HepG2 (cell line): ENCODE results near the gene ENDOD1. TPM values are rescaled to one million over a fixed set of nuclear protein-coding genes. Genes with fewer than 3 reads are reported as not detected.

Source experiments
- ADNP ChIP-seq: sonication (generic); formaldehyde crosslinking; IDR thresholded peaks from 2 replicates; pipeline ENCODE4 v1.4.0; 2020; ENCODE audit warnings: missing genetic modification reagents
- BCL6 ChIP-seq: IDR thresholded peaks from 2 replicates; pipeline ENCODE4 v1.6.1; 2016; ENCODE audit warnings: missing genetic modification reagents, missing compliant biosample characterization
- FOXC1 ChIP-seq: sonication (generic); formaldehyde crosslinking; IDR thresholded peaks from 2 replicates; pipeline ENCODE4 v1.8.0; 2022; ENCODE audit warnings: mild to moderate bottlenecking, missing genetic modification reagents, borderline replicate concordance
- GATAD2A ChIP-seq: IDR thresholded peaks from 2 replicates; pipeline ENCODE4 v1.6.1; 2016
- KLF6 ChIP-seq: IDR thresholded peaks from 2 replicates; pipeline ENCODE4 v1.8.0; 2016; ENCODE audit warnings: missing biosample characterization, missing genetic modification reagents
- MIER3 ChIP-seq: IDR thresholded peaks from 2 replicates; pipeline ENCODE4 v1.6.1; 2016; ENCODE audit warnings: missing compliant biosample characterization, borderline replicate concordance
- NFKBIZ ChIP-seq: IDR thresholded peaks from 2 replicates; pipeline ENCODE4 v1.6.1; 2018; ENCODE audit warnings: missing genetic modification reagents, missing compliant biosample characterization
- NFRKB ChIP-seq: fragments of 450-650 bp; IDR thresholded peaks from 2 replicates; pipeline ENCODE4 v1.6.1; 2017
- RFXAP ChIP-seq: sonication (generic); formaldehyde crosslinking; IDR thresholded peaks from 2 replicates; pipeline ENCODE4 v1.4.0; 2020; ENCODE audit warnings: missing genetic modification reagents, borderline replicate concordance
- SMAD3 ChIP-seq: sonication (generic); formaldehyde crosslinking; IDR thresholded peaks from 2 replicates; pipeline ENCODE4 v1.4.0; 2020; ENCODE audit warnings: missing genetic modification reagents
- SRSF9 ChIP-seq: fragments of 200-400 bp; formaldehyde crosslinking; IDR thresholded peaks from 2 replicates; pipeline ENCODE4 v1.6.1; 2018; ENCODE audit warnings: borderline replicate concordance, mild to moderate bottlenecking, low read depth, low read length; ENCODE audit not compliant: insufficient read depth, poor library complexity, severe bottlenecking
- ZKSCAN5 ChIP-seq: sonication (generic); formaldehyde crosslinking; IDR thresholded peaks from 2 replicates; pipeline ENCODE4 v1.5.1; 2020; ENCODE audit warnings: mild to moderate bottlenecking, missing genetic modification reagents
- ZMAT3 ChIP-seq: sonication (generic); formaldehyde crosslinking; conservative IDR thresholded peaks from 2 replicates; pipeline ENCODE4 v1.7.0; 2021; ENCODE audit warnings: missing genetic modification reagents
- ZNF232 ChIP-seq: sonication (generic); formaldehyde crosslinking; IDR thresholded peaks from 2 replicates; pipeline ENCODE4 v1.4.0; 2020; ENCODE audit warnings: missing genetic modification reagents, borderline replicate concordance
- ZNF501 ChIP-seq: sonication (generic); formaldehyde crosslinking; IDR thresholded peaks from 2 replicates; pipeline ENCODE4 v1.5.1; 2020; ENCODE audit warnings: mild to moderate bottlenecking, moderate library complexity, missing genetic modification reagents
- ZNF577 ChIP-seq: sonication (generic); formaldehyde crosslinking; IDR thresholded peaks from 2 replicates; pipeline ENCODE4 v1.4.0; 2020; ENCODE audit warnings: mild to moderate bottlenecking, low read depth, missing genetic modification reagents, borderline replicate concordance
- ZNF713 ChIP-seq: sonication (generic); formaldehyde crosslinking; IDR thresholded peaks from 2 replicates; pipeline ENCODE4 v1.4.0; 2020; ENCODE audit warnings: mild to moderate bottlenecking, missing genetic modification reagents
- ZNF782 ChIP-seq: sonication (generic); formaldehyde crosslinking; IDR thresholded peaks from 2 replicates; pipeline ENCODE4 v1.4.0; 2020; ENCODE audit warnings: missing genetic modification reagents, mild to moderate bottlenecking, borderline replicate concordance
- ZNF891 ChIP-seq: sonication (generic); formaldehyde crosslinking; IDR thresholded peaks from 2 replicates; pipeline ENCODE4 v1.5.0; 2020; ENCODE audit warnings: mild to moderate bottlenecking, missing genetic modification reagents
- ZSCAN20 ChIP-seq: sonication (generic); formaldehyde crosslinking; IDR thresholded peaks from 2 replicates; pipeline ENCODE4 v1.4.0; 2020; ENCODE audit warnings: missing genetic modification reagents, mild to moderate bottlenecking, borderline replicate concordance
- polyA plus RNA-seq, 8 experiments: library from polyadenylated mRNA; depleted of rRNA in 3 of 8; stranded (reverse) in 7 of 8; unstranded in 1 of 8; fragments of >200 nt; fragmentation: Illumina TruSeq in 4 of 8; extraction: Trizol in 4 of 8; gene quantifications; 2 replicates each; pipeline versions ENCODE4 v1.2.1 to v1.2.3, GENCODE V29; 2011 to 2016; ENCODE audit warnings: low read depth in 4 of 8, missing spikeins in 1 of 8, mixed read lengths in 1 of 8; ENCODE audit not compliant: insufficient read depth in 1 of 8
- total RNA-seq, 5 experiments: library from RNA; depleted of rRNA; stranded (reverse); fragments of >200 nt; fragmentation: Illumina TruSeq; extraction: Trizol; gene quantifications; 2 replicates each; pipeline ENCODE4 v1.2.3, GENCODE V29; 2016; ENCODE audit warnings: low read depth in 1 of 5
- TF ChIP-seq, protein P1 (sequence below): sonication (generic); formaldehyde crosslinking; IDR thresholded peaks from 2 replicates; pipeline ENCODE4 v1.4.0; 2020; ENCODE audit warnings: missing genetic modification reagents
- TF ChIP-seq, protein P2 (sequence below): sonication (generic); formaldehyde crosslinking; IDR thresholded peaks from 2 replicates; pipeline ENCODE4 v1.4.0; 2020; ENCODE audit warnings: low read depth, mild to moderate bottlenecking, missing genetic modification reagents
- TF ChIP-seq, protein P3 (sequence below): sonication (generic); formaldehyde crosslinking; IDR thresholded peaks from 2 replicates; pipeline ENCODE4 v1.4.0; 2020; ENCODE audit warnings: low read depth, mild to moderate bottlenecking, missing genetic modification reagents
- TF ChIP-seq, protein P4 (sequence below): sonication (generic); formaldehyde crosslinking; IDR thresholded peaks from 2 replicates; pipeline ENCODE4 v1.4.0; 2020; ENCODE audit warnings: missing genetic modification reagents, mild to moderate bottlenecking, borderline replicate concordance

Gene ENDOD1
- total and polyA plus RNA-seq, 2 of the 13 experiments (the other 11 are each of a cell fraction or from before 2014, with no cell fraction given), result 2.0 to 6.8 TPM

DNA sequence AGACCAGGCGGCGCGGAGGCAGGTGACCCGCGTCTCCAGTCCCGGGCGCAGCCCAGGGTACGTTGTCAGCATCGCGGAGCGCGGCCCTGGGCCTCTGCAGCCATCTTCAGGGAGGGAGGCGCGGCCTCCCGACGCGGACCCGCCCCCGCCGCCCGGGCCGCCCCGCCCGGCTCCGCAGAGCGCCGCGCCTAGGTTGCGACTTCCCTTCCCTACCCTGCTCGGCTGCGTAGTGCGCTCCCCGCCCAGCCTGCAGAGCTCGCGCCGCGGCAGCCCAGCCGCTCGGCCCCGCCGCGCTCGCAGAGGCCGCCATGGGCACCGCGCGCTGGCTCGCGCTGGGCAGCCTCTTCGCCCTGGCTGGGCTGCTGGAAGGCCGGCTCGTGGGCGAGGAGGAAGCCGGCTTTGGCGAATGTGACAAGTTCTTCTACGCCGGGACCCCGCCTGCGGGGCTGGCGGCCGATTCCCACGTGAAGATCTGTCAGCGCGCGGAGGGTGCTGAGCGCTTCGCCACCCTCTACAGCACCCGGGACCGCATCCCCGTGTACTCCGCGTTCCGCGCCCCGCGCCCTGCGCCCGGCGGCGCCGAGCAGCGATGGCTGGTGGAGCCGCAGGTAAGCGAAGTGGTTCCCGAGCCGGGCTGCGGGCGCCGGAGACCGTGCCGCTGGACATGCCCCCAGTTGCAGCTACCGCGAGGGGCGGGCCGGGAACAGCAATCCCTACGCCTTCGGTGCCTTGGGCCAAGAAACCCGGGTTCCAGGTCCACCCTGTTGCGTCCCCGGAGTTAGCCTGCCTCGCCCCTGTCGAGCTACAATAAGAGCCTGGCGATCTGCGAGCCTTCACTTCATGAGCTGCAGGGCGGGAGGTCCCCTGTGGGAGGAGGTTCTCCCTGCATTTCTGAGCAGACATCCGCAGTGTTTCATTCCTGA, at the start of gene ENDOD1 (continued):
- TF ChIP-seq, protein P1, sequence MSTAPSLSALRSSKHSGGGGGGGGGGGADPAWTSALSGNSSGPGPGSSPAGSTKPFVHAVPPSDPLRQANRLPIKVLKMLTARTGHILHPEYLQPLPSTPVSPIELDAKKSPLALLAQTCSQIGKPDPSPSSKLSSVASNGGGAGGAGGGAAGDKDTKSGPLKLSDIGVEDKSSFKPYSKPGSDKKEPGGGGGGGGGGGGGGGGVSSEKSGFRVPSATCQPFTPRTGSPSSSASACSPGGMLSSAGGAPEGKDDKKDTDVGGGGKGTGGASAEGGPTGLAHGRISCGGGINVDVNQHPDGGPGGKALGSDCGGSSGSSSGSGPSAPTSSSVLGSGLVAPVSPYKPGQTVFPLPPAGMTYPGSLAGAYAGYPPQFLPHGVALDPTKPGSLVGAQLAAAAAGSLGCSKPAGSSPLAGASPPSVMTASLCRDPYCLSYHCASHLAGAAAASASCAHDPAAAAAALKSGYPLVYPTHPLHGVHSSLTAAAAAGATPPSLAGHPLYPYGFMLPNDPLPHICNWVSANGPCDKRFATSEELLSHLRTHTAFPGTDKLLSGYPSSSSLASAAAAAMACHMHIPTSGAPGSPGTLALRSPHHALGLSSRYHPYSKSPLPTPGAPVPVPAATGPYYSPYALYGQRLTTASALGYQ (CRISPR knock-in tag), result no peak
- TF ChIP-seq ZSCAN20 (CRISPR knock-in tag) (no peak; the same call in 1 of the 2 replicates), SMAD3 (CRISPR knock-in tag) (no peak), ZNF782 (CRISPR knock-in tag) (no peak), FOXC1 (CRISPR knock-in tag) (no peak), ZNF713 (CRISPR knock-in tag) (no peak), BCL6 (CRISPR knock-in tag) (no peak), NFKBIZ (CRISPR knock-in tag) (no peak), ZNF577 (CRISPR knock-in tag) (no peak), MIER3 (CRISPR knock-in tag) (no peak), ZMAT3 (CRISPR knock-in tag) (no peak), ZNF501 (no peak; the same call in 1 of the 2 replicates), NFRKB (no peak), GATAD2A (CRISPR knock-in tag) (no peak), ADNP (CRISPR knock-in tag) (no peak), ZKSCAN5 (CRISPR knock-in tag) (no peak), RFXAP (CRISPR knock-in tag) (no peak), KLF6 (CRISPR knock-in tag) (no peak), ZNF891 (CRISPR knock-in tag) (peak; percentile 31; the same call in 1 of the 2 replicates), SRSF9 (no peak), ZNF232 (CRISPR knock-in tag) (peak; percentile 38; the same call in 1 of the 2 replicates)
- TF ChIP-seq, protein P2, sequence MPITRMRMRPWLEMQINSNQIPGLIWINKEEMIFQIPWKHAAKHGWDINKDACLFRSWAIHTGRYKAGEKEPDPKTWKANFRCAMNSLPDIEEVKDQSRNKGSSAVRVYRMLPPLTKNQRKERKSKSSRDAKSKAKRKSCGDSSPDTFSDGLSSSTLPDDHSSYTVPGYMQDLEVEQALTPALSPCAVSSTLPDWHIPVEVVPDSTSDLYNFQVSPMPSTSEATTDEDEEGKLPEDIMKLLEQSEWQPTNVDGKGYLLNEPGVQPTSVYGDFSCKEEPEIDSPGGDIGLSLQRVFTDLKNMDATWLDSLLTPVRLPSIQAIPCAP (CRISPR knock-in tag), result no peak
- TF ChIP-seq, protein P3, sequence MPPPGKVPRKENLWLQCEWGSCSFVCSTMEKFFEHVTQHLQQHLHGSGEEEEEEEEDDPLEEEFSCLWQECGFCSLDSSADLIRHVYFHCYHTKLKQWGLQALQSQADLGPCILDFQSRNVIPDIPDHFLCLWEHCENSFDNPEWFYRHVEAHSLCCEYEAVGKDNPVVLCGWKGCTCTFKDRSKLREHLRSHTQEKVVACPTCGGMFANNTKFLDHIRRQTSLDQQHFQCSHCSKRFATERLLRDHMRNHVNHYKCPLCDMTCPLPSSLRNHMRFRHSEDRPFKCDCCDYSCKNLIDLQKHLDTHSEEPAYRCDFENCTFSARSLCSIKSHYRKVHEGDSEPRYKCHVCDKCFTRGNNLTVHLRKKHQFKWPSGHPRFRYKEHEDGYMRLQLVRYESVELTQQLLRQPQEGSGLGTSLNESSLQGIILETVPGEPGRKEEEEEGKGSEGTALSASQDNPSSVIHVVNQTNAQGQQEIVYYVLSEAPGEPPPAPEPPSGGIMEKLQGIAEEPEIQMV (CRISPR knock-in tag), result no peak
- TF ChIP-seq, protein P4, sequence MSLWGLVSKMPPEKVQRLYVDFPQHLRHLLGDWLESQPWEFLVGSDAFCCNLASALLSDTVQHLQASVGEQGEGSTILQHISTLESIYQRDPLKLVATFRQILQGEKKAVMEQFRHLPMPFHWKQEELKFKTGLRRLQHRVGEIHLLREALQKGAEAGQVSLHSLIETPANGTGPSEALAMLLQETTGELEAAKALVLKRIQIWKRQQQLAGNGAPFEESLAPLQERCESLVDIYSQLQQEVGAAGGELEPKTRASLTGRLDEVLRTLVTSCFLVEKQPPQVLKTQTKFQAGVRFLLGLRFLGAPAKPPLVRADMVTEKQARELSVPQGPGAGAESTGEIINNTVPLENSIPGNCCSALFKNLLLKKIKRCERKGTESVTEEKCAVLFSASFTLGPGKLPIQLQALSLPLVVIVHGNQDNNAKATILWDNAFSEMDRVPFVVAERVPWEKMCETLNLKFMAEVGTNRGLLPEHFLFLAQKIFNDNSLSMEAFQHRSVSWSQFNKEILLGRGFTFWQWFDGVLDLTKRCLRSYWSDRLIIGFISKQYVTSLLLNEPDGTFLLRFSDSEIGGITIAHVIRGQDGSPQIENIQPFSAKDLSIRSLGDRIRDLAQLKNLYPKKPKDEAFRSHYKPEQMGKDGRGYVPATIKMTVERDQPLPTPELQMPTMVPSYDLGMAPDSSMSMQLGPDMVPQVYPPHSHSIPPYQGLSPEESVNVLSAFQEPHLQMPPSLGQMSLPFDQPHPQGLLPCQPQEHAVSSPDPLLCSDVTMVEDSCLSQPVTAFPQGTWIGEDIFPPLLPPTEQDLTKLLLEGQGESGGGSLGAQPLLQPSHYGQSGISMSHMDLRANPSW (CRISPR knock-in tag), result no peak
